HT-29 (cell line): ENCODE data around the gene GCN1. TPM values are rescaled to one million over a fixed set of nuclear protein-coding genes. Genes with fewer than 3 reads are reported as not detected.

Source experiments
- DNase-seq: peaks from one replicate; pipeline ENCODE4 v3.0.0-alpha.2; 2015; ENCODE audit warnings: low spot score
- small RNA-seq: library from RNA; depleted of rRNA; stranded (forward); fragments of <200 nt; gene quantifications from one replicate; pipeline ENCODE3, GENCODE V24; 2014
- total RNA-seq: library from RNA; depleted of rRNA; stranded (reverse); fragments of >200 nt; shearing (Covaris generic); gene quantifications from 2 replicates; pipeline ENCODE4 v1.2.3, GENCODE V29; 2014; rRNA removed

Gene GCN1
- total RNA-seq, 1 experiment from 2014 or later = 217 TPM

GRCh38 chr12:120093592-120094355 is 100.7 kb downstream of the GCN1 start:
- DNase-seq = no peak

DNA sequence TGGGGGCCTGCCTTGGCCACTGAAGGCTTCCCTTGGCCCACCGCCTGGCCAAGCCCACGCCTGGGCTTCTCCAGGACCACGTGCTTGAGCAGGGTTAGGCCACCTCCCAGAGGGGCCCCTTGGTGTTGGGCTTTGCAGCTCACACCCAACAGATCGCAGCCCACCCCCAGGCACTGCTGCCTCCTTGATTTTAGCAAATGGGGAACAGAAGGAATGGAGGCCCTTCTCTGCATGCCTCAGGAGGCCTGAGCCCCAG is 101.3 kb downstream of the GCN1 start:
- no peak for DNase-seq

GRCh38 chr12:120092551-120093335 is 101.8 kb downstream of the GCN1 start:
- no peak for DNase-seq

- no peak for DNase-seq
Observed at GRCh38 chr12:120091371-120092090, 103.0 kb downstream of the GCN1 start.

DNA sequence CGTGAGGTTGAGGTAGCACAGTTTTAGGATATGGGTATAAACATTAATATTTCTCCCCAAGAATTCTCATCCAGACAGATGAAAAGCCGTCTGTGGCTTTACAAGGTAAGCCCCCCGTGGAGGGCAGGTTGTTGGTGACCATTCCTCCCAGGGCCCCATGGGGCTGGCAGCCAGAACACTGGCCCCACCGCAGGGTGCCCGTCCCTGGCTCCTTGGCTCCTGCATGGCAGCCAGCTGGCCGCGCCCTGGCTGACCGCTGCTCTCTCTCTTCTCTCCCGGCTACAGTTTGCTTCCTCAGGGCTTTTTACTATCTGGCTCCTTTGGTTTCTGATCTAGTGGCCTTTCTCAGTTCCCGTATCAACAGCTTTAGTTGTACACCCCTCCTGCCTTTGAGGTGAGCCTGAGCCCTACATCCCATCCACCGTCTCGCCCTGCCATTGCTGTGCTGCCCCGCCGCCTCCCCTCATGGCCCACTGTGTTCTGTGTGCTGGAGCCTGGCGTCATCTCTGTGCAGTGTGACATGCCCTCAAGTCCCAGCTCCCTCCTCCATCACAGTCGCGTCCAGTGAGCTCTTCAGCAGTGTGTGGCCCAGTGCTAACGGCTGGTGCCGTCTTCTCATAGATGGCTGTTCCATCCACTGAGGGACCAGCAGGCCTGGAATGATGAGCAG is 103.8 kb downstream of the GCN1 start:
- DNase-seq = no peak

- no peak for DNase-seq
Observed at GRCh38 chr12:120090206-120090605, 104.3 kb downstream of the GCN1 start.

- no peak for DNase-seq
Observed at GRCh38 chr12:120089796-120090195, 104.7 kb downstream of the GCN1 start.

DNA sequence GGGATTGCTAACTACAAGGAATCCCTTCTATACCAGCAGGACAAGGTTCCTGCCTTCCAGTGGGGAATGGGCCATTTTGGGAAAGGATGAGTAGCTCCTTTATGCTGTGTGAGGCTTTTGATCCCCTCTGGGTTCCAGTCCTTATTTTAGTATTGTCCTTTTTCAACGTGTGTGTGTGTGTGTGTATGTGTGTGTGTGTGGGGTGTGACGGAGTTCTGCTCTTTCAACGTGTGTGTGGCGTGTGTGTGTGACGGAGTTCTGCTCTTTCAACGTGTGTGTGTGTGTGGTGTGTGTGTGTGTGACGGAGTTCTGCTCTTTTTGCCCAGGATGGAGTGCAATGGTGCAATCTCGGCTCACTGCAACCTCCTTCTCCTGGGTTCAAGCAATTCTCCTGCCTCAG is 105.4 kb downstream of the GCN1 start:
- DNase-seq = no peak

GRCh38 chr12:120086801-120087621 is 107.5 kb downstream of the GCN1 start:
- DNase-seq = peak; percentile 98

DNA sequence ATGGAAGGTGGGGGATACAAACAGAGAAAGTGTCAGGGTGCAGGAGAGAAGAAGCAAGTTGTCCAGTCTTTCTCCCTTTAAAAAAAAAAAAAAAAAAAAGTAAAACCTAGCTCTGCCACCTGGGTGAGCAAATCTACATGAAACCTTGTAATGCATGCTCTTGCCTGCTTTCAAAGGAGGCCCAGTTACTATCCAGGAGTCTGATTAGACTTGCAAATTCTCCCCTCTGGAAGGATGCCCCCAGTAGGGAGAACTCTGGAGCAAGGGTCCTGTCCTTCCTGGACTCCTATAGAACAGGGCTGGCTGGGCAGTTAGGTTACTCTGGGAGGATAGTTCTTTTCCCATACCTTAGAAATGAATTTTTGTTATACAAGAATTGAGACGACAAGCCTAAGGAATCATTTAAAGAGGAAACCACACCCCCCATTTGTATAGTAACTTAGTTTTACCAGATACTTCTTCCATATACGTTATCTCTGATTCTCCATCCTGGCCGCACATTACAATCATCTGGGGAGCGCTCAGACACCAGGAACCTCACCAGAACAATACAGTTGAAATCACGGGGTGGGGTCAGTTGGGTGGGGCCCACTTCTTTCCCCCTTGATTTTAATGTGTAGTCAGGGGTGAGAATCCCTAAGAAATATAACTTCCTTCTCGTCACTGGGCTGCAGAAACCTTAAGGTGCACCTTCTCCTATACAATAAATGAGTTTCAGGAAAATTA is 108.4 kb downstream of the GCN1 start:
- DNase-seq = no peak

GRCh38 chr12:120081641-120082040 is 112.9 kb downstream of the GCN1 start:
- DNase-seq = no peak

GRCh38 chr12:120079411-120080400 is 114.8 kb downstream of the GCN1 start:
- DNase-seq = peak; percentile 87

DNA sequence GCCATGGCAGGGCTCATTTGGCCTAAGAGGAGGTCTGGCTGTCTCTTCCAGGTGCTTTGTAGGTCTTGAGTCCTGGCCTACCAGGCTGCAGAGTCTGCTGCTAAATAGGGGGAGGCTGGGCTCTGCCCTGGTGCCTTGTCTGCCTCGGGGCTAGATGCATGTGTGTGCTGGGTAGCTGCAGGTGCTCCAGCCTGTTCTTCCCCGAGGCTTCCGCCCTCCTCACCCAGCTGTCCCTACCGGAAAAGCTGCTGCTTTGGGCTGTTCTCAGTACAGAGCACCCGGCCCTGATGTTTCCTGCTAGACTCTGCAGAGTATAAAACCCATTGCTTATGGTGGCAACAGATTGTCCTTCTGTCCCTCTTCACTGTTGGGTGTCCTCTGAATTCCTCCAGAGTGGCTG is 115.6 kb downstream of the GCN1 start:
- DNase-seq = peak; percentile 70

DNA sequence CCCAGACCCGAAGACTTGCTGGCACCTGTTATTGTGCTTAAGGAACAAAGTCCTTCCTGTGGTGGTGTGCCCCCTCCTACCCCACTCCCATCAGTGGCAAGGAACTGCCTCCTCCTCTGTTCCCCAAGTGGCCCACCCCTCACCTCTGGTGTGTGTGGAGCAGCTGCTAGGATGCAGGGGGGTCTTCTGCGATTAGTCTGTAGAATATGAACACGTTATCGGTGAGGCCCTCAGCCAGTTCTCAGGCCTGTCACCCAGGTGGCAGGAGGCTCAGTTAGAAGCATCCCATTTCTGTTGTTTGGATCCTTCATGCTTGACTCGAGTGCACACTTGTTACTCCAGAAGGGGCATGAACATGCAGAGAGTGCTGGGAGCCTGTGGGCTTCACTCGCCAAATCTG is 117.3 kb downstream of the GCN1 start:
- no peak for DNase-seq

Small RNA genes lying within 50 kb of the gene (small RNA-seq; reads per million reads assigned to genes)
- gene MIR4498 = 0.29 reads per million

Other genes with a start within 250 kb of the GCN1 start
- gene BICDL1, start 205.5 kb downstream of the GCN1 start, total RNA-seq = 19.9 and 21.5 TPM in 2 replicates
- 46.1 and 53.4 TPM in 2 replicates for gene RAB35, start 78.0 kb downstream of the GCN1 start, total RNA-seq
- gene RPLP0, start 6.4 kb upstream of the GCN1 start, total RNA-seq = 5,263 and 5,354 TPM in 2 replicates
- gene PXN, start 71.0 kb upstream of the GCN1 start, total RNA-seq = 59.7 and 63.0 TPM in 2 replicates
- under 0.01 TPM in 1 of 2 replicates, not detected in the other for gene RNU4-2, start 97.2 kb upstream of the GCN1 start, total RNA-seq
- gene RNU4-1, start 98.5 kb upstream of the GCN1 start, total RNA-seq = under 0.01 TPM in 1 of 2 replicates, not detected in the other
- gene SIRT4, start 107.6 kb upstream of the GCN1 start, total RNA-seq = 0.05 TPM in 1 of 2 replicates, not detected in the other
- gene PLA2G1B, start 133.1 kb upstream of the GCN1 start, total RNA-seq = not detected in 2 replicates
- gene MSI1, start 174.4 kb upstream of the GCN1 start, total RNA-seq = not detected in 2 replicates
- gene COX6A1, start 243.4 kb upstream of the GCN1 start, total RNA-seq = 1,079 and 1,221 TPM in 2 replicates